ENCODE data around the gene MGA. TPM values are rescaled to one million over a fixed set of nuclear protein-coding genes. Genes with fewer than 3 reads are reported as not detected.

MGA gene
- total RNA-seq, 1 experiment from 2014 or later, result 38.5 TPM

DNA sequence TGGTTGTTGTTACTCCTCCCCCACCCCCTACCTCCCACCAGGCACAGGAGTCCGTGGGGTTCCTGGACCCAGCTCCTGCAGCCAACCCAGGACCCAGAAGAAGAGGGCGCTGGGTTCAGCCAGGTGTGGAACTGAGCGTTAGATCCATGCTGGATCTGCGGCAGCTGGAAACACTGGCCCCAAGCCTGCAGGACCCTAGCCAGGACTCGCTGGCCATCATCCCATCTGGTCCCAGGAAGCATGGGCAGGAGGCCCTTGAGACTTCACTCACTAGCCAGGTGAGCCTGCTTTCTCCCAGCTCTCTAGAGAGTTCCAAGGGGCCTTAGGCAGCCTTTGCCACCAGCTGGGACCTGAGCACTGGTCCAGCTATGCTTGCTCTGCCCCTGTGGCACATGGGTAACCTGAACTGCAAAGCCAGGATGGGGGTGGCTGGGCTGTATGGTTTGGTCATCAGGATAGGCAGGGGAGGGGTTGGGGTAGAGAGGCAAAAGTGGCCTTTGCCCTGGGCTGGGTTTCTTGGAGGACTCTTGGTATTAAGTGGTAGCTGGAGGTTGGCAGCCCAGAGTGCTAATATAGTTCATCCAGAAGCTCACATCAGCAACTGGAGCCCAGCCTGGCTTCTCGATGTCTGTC is 160.7 kb downstream of the MGA start:
- no peak for DNase-seq
- CTCF ChIA-PET, result interaction anchor here (0.7 kb wide), 1 partner anchor 84 kb away, joined by 4 read pairs; no protein-coding TSS in a partner anchor
- POLR2A ChIA-PET (ENCODE audit: unreplicated experiment), result no interaction called here

GRCh38 chr15:41821831-41822230 is 161.6 kb downstream of the MGA start:
- no TSS peak for BruUV-seq (replicated peaks)
- no peaks in the 10 kb centered on the region for H3K9me3 ChIP-seq (ENCODE audit: insufficient read depth, low read depth)
- H3K27me3 ChIP-seq (ENCODE audit: insufficient read depth, low read depth), result no peaks in the 10 kb centered on the region
- no peaks in the 10 kb centered on the region for H3K9me2 ChIP-seq (ENCODE audit: insufficient read depth)
- POLR2A ChIA-PET (ENCODE audit: unreplicated experiment), result no interaction called here
- TF ChIP-seq, protein P1, sequence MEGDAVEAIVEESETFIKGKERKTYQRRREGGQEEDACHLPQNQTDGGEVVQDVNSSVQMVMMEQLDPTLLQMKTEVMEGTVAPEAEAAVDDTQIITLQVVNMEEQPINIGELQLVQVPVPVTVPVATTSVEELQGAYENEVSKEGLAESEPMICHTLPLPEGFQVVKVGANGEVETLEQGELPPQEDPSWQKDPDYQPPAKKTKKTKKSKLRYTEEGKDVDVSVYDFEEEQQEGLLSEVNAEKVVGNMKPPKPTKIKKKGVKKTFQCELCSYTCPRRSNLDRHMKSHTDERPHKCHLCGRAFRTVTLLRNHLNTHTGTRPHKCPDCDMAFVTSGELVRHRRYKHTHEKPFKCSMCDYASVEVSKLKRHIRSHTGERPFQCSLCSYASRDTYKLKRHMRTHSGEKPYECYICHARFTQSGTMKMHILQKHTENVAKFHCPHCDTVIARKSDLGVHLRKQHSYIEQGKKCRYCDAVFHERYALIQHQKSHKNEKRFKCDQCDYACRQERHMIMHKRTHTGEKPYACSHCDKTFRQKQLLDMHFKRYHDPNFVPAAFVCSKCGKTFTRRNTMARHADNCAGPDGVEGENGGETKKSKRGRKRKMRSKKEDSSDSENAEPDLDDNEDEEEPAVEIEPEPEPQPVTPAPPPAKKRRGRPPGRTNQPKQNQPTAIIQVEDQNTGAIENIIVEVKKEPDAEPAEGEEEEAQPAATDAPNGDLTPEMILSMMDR (conservative IDR thresholded peaks at IDR 0.05), result no peak
- TF ChIP-seq EZH2 (IDR thresholded peaks at IDR 0.05; ENCODE audit: low read depth), result no peak
- no peaks in the 10 kb centered on the region for H3K79me2 ChIP-seq (ENCODE audit: low read depth)
- H3K4me2 ChIP-seq, result no peak overlapping the region
- H4K20me1 ChIP-seq (ENCODE audit: insufficient read depth), result no peaks in the 10 kb centered on the region
- H3K36me3 ChIP-seq (ENCODE audit: low read depth), result no peaks in the 10 kb centered on the region
- H3K4me1 ChIP-seq (replicated peaks; ENCODE audit: insufficient read depth), result no peaks in the 10 kb centered on the region
- no peak for DNase-seq
- H3F3A ChIP-seq (ENCODE audit: insufficient read depth, low read depth), result no peaks in the 10 kb centered on the region
- CTCF ChIA-PET, result interaction anchor here (0.7 kb wide), 1 partner anchor 83 kb away, joined by 4 read pairs; no protein-coding TSS in a partner anchor
- intact Hi-C loops (cut with micrococcal nuclease; ENCODE audit: unreplicated experiment), result no loop called here
- no peak overlapping the region for H2AFZ ChIP-seq
- no peak overlapping the region for H3K4me3 ChIP-seq
- no peak overlapping the region for H3K27ac ChIP-seq

More for the DNA sequence above, 160.7 kb downstream of the MGA start:
- H3K79me2 ChIP-seq (ENCODE audit: low read depth), result no peaks in the 10 kb centered on the region
- no peak overlapping the region for H3K4me3 ChIP-seq
- no peaks in the 10 kb centered on the region for H3K9me2 ChIP-seq (ENCODE audit: insufficient read depth)
- H3K4me2 ChIP-seq, result no peak overlapping the region
- no peak overlapping the region for H2AFZ ChIP-seq
- no peaks in the 10 kb centered on the region for H3F3A ChIP-seq (ENCODE audit: insufficient read depth, low read depth)
- intact Hi-C loops (cut with micrococcal nuclease; ENCODE audit: unreplicated experiment), result no loop called here
- no peaks in the 10 kb centered on the region for H3K9me3 ChIP-seq (ENCODE audit: insufficient read depth, low read depth)
- H3K27me3 ChIP-seq (ENCODE audit: insufficient read depth, low read depth), result no peaks in the 10 kb centered on the region
- H3K27ac ChIP-seq, result no peak overlapping the region
- H4K20me1 ChIP-seq (ENCODE audit: insufficient read depth), result no peaks in the 10 kb centered on the region
- TF ChIP-seq, protein P1 (conservative IDR thresholded peaks at IDR 0.05), result no peak
- no peak for TF ChIP-seq EZH2 (IDR thresholded peaks at IDR 0.05; ENCODE audit: low read depth)
- H3K36me3 ChIP-seq (ENCODE audit: low read depth), result no peaks in the 10 kb centered on the region
- no peaks in the 10 kb centered on the region for H3K4me1 ChIP-seq (replicated peaks; ENCODE audit: insufficient read depth)
- no TSS peak for BruUV-seq (replicated peaks)

- TF ChIP-seq, protein P1 (conservative IDR thresholded peaks at IDR 0.05), result no peak
- no peak for TF ChIP-seq EZH2 (IDR thresholded peaks at IDR 0.05; ENCODE audit: low read depth)
- Histone ChIP-seq H3F3A (ENCODE audit: insufficient read depth, low read depth) (no peaks in the 10 kb centered on the region), H2AFZ (no peak overlapping the region), H3K9me2 (ENCODE audit: insufficient read depth) (no peaks in the 10 kb centered on the region), H4K20me1 (ENCODE audit: insufficient read depth) (no peaks in the 10 kb centered on the region), H3K4me1 (replicated peaks; ENCODE audit: insufficient read depth) (no peaks in the 10 kb centered on the region), H3K36me3 (ENCODE audit: low read depth) (no peaks in the 10 kb centered on the region), H3K79me2 (ENCODE audit: low read depth) (no peaks in the 10 kb centered on the region), H3K9me3 (ENCODE audit: insufficient read depth, low read depth) (no peaks in the 10 kb centered on the region), H3K27me3 (ENCODE audit: insufficient read depth, low read depth) (no peaks in the 10 kb centered on the region), H3K4me3 (no peak overlapping the region), H3K27ac (no peak overlapping the region), H3K4me2 (no peak overlapping the region)
- BruUV-seq (replicated peaks), result no TSS peak
- intact Hi-C loops (cut with micrococcal nuclease; ENCODE audit: unreplicated experiment), result no loop called here
- ChIA-PET POLR2A (ENCODE audit: unreplicated experiment) (no interaction called here), CTCF (interaction anchor here (1.1 kb wide), 1 partner anchor 82 kb away, joined by 4 read pairs; no protein-coding TSS in a partner anchor)
- DNase-seq, result no peak
Observed at GRCh38 chr15:41822471-41822870, 162.3 kb downstream of the MGA start.

Small RNAs within 50 kb of the gene (microRNA-seq; reads per million reads assigned to microRNA genes)
- not detected for gene MIR626 (ENCODE audit: borderline number of aligned reads, borderline replicate concordance)

Other genes starting within 250 kb of the MGA start
- 35.0 and 55.7 TPM in 2 replicates for gene RTF1, start 243.3 kb upstream of the MGA start, total RNA-seq (2021)
- 5.3 and 8.3 TPM in 2 replicates for gene ITPKA, start 166.5 kb upstream of the MGA start, total RNA-seq (2021)
- 0.11 and 0.28 TPM in 2 replicates for gene LTK, start 146.6 kb upstream of the MGA start, total RNA-seq (2021)
- gene RPAP1, start 116.1 kb upstream of the MGA start, total RNA-seq (2021), result 47.7 and 51.4 TPM in 2 replicates
- gene TYRO3, start 101.2 kb upstream of the MGA start, total RNA-seq (2021), result 30.3 and 30.8 TPM in 2 replicates
- 17.6 and 22.9 TPM in 2 replicates for gene MAPKBP1, start 114.1 kb downstream of the MGA start, total RNA-seq (2021)
- gene JMJD7, start 167.7 kb downstream of the MGA start, total RNA-seq (2021), result 6.5 and 11.7 TPM in 2 replicates
- gene PLA2G4B, start 178.4 kb downstream of the MGA start, total RNA-seq (2021), result 3.6 and 7.8 TPM in 2 replicates
- gene SPTBN5, start 233.6 kb downstream of the MGA start, total RNA-seq (2021), result 2.6 and 4.2 TPM in 2 replicates